ENCODE results near the gene GPR35.

The GPR35 gene

DNA sequence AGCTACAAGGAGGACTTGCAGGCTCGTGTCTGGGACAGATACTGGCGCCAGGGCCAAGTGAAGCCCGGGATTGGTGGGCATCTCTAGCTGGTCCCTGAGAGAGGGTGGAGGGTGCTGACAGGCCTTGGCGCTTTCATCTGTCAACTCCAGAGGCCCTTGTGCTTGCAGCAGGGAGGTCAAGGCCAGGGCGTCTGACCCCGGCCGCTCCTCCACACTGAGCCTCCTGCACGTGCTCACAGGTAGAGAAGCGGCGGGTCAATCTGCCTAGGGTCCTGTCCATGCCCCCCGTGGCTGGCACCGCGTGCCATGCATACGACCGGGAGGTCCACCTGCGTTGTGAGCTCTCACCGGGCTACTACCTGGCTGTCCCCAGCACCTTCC is 29.2 kb upstream of the GPR35 start:
- TF ChIP-seq, protein P1, sequence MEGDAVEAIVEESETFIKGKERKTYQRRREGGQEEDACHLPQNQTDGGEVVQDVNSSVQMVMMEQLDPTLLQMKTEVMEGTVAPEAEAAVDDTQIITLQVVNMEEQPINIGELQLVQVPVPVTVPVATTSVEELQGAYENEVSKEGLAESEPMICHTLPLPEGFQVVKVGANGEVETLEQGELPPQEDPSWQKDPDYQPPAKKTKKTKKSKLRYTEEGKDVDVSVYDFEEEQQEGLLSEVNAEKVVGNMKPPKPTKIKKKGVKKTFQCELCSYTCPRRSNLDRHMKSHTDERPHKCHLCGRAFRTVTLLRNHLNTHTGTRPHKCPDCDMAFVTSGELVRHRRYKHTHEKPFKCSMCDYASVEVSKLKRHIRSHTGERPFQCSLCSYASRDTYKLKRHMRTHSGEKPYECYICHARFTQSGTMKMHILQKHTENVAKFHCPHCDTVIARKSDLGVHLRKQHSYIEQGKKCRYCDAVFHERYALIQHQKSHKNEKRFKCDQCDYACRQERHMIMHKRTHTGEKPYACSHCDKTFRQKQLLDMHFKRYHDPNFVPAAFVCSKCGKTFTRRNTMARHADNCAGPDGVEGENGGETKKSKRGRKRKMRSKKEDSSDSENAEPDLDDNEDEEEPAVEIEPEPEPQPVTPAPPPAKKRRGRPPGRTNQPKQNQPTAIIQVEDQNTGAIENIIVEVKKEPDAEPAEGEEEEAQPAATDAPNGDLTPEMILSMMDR (IDR thresholded peaks at IDR 0.05; ENCODE audit: low read length), result no peak
- TF ChIP-seq EZH2 (IDR thresholded peaks at IDR 0.05; ENCODE audit: borderline replicate concordance, low read length), result no peak
- no peak overlapping the region for H3K4me2 ChIP-seq (ENCODE audit: low read length)
- no peaks in the 10 kb centered on the region for H3K4me1 ChIP-seq (ENCODE audit: insufficient read depth, low read length, severe bottlenecking)
- no peaks in the 10 kb centered on the region for H3K27me3 ChIP-seq (ENCODE audit: insufficient read depth, low read length)
- no peak overlapping the region for H3K9ac ChIP-seq (ENCODE audit: low read length)
- no peaks in the 10 kb centered on the region for H3F3A ChIP-seq (ENCODE audit: insufficient read depth, low read length)
- no peaks in the 10 kb centered on the region for H3K79me2 ChIP-seq (ENCODE audit: insufficient read depth, low read length)
- no peak overlapping the region for H2AFZ ChIP-seq (ENCODE audit: low read length)
- H3K4me3 ChIP-seq (ENCODE audit: low read depth, low read length, poor library complexity, severe bottlenecking), result no peak overlapping the region
- no peak overlapping the region for H3K27ac ChIP-seq (ENCODE audit: low read depth, low read length, poor library complexity, severe bottlenecking)
- no peaks in the 10 kb centered on the region for H3K9me3 ChIP-seq (ENCODE audit: low read length)
- H4K20me1 ChIP-seq (ENCODE audit: insufficient read depth, low read length), result no peaks in the 10 kb centered on the region
- no peaks in the 10 kb centered on the region for H3K9me2 ChIP-seq (ENCODE audit: low read depth, low read length)
- peaks cover 17% of the 10 kb centered on the region for H3K36me3 ChIP-seq (ENCODE audit: insufficient read depth, low read length)

DNA sequence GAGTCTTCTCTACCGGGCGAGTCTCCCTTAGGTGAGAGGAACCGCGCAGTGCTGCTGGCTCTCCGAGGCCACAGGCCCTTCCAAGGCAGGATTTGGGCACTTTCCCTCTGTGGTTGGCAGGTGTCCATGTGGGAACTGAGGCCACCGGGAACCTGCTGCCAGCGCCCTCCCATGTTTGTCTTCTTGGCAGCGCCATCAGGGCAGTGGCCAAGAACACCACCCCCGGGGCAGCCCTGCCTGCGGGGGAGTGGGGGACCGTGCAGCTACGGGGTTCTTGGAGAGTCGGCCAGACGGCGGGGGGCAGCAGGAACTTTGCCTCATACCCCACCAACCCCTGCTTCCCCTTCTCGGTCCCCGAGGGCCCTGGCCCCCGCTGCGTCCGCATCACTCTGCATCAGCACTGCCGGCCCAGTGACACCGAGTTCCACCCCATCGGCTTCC is 28.8 kb upstream of the GPR35 start:
- H3K4me3 ChIP-seq (ENCODE audit: low read depth, low read length, poor library complexity, severe bottlenecking), result no peak overlapping the region
- no peak overlapping the region for H3K9ac ChIP-seq (ENCODE audit: low read length)
- H3K27me3 ChIP-seq (ENCODE audit: insufficient read depth, low read length), result no peaks in the 10 kb centered on the region
- no peaks in the 10 kb centered on the region for H3F3A ChIP-seq (ENCODE audit: insufficient read depth, low read length)
- H2AFZ ChIP-seq (ENCODE audit: low read length), result no peak overlapping the region
- H3K9me3 ChIP-seq (ENCODE audit: low read length), result no peaks in the 10 kb centered on the region
- H3K4me2 ChIP-seq (ENCODE audit: low read length), result no peak overlapping the region
- TF ChIP-seq, protein P1 (IDR thresholded peaks at IDR 0.05; ENCODE audit: low read length), result no peak
- no peak for TF ChIP-seq EZH2 (IDR thresholded peaks at IDR 0.05; ENCODE audit: borderline replicate concordance, low read length)
- H3K9me2 ChIP-seq (ENCODE audit: low read depth, low read length), result no peaks in the 10 kb centered on the region
- no peaks in the 10 kb centered on the region for H4K20me1 ChIP-seq (ENCODE audit: insufficient read depth, low read length)
- H3K36me3 ChIP-seq (ENCODE audit: insufficient read depth, low read length), result peaks cover 17% of the 10 kb centered on the region
- H3K4me1 ChIP-seq (ENCODE audit: insufficient read depth, low read length, severe bottlenecking), result no peaks in the 10 kb centered on the region
- no peak overlapping the region for H3K27ac ChIP-seq (ENCODE audit: low read depth, low read length, poor library complexity, severe bottlenecking)
- no peaks in the 10 kb centered on the region for H3K79me2 ChIP-seq (ENCODE audit: insufficient read depth, low read length)

DNA sequence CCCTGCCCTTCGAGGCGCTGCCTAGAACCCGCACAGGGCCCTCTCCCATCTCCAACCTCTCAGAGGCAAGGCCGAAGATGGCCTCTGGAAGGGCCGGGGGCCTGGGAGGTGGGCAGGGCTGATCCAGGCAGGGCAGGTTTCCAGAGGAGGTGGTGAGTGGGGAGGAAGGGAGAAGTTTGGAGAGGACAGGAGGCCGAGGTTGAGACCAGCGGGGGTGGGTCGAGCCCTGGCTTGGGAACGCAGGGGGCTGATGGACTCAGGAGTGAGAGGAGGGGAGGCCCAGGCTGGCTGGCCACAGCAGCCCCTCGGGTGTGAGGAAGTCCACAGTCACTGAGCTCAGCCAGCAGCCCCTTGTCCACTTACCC is 28.2 kb upstream of the GPR35 start:
- Histone ChIP-seq H4K20me1 (ENCODE audit: insufficient read depth, low read length) (no peaks in the 10 kb centered on the region), H3K9me2 (ENCODE audit: low read depth, low read length) (no peaks in the 10 kb centered on the region), H3F3A (ENCODE audit: insufficient read depth, low read length) (no peaks in the 10 kb centered on the region), H3K9me3 (ENCODE audit: low read length) (no peaks in the 10 kb centered on the region), H3K27ac (ENCODE audit: low read depth, low read length, poor library complexity, severe bottlenecking) (no peak overlapping the region), H3K79me2 (ENCODE audit: insufficient read depth, low read length) (no peaks in the 10 kb centered on the region), H3K27me3 (ENCODE audit: insufficient read depth, low read length) (no peaks in the 10 kb centered on the region), H3K36me3 (ENCODE audit: insufficient read depth, low read length) (peaks cover 13% of the 10 kb centered on the region), H2AFZ (ENCODE audit: low read length) (no peak overlapping the region), H3K4me3 (ENCODE audit: low read depth, low read length, poor library complexity, severe bottlenecking) (no peak overlapping the region), H3K4me1 (ENCODE audit: insufficient read depth, low read length, severe bottlenecking) (no peaks in the 10 kb centered on the region), H3K9ac (ENCODE audit: low read length) (no peak overlapping the region), H3K4me2 (ENCODE audit: low read length) (no peak overlapping the region)
- TF ChIP-seq EZH2 (IDR thresholded peaks at IDR 0.05; ENCODE audit: borderline replicate concordance, low read length), result no peak
- TF ChIP-seq, protein P1 (IDR thresholded peaks at IDR 0.05; ENCODE audit: low read length), result no peak
